CD14-positive monocyte (primary cell): ENCODE results near the gene PLCH2. TPM values are rescaled to one million over a fixed set of nuclear protein-coding genes. Genes with fewer than 3 reads are reported as not detected.

ENCODE experiments used
- DNase-seq, 3 donors: peaks; one replicate each; pipeline ENCODE4 v3.0.0-alpha.2; 2011 to 2022
- H2AFZ ChIP-seq: 2 replicates; pipeline ENCODE4 v1.6.0; 2012; ENCODE audit warnings: mild to moderate bottlenecking, low read depth, low read length, inconsistent platforms; ENCODE audit not compliant: insufficient read depth, poor library complexity, severe bottlenecking
- H3K27ac ChIP-seq, 2 donors: 1 replicate in 1 of 2; 2 replicates in 1 of 2; pipeline ENCODE4 v1.5.1; 2012 to 2013; ENCODE audit warnings: low read length in 2 of 2, control low read depth in 1 of 2, inconsistent platforms in 1 of 2, low read depth in 1 of 2, mild to moderate bottlenecking in 1 of 2
- H3K27me3 ChIP-seq, 2 donors: one replicate each; pipeline versions ENCODE4 v1.6.0 to v1.6.1; 2011 to 2013; ENCODE audit warnings: low read length in 2 of 2; ENCODE audit not compliant: control insufficient read depth in 2 of 2, insufficient read depth in 2 of 2
- H3K36me3 ChIP-seq, 2 donors: replicated peaks in 1 of 2; 1 replicate in 1 of 2; 2 replicates in 1 of 2; pipeline versions ENCODE4 v1.5.1 to v1.6.1; 2012 to 2013; ENCODE audit warnings: low read length in 2 of 2, control low read depth in 1 of 2, inconsistent platforms in 1 of 2, mild to moderate bottlenecking in 1 of 2; ENCODE audit not compliant: insufficient read depth in 2 of 2, control insufficient read depth in 1 of 2
- H3K4me1 ChIP-seq, 2 donors: 1 replicate in 1 of 2; 2 replicates in 1 of 2; pipeline versions ENCODE4 v1.5.1 to v1.6.1; 2012 to 2013; ENCODE audit warnings: low read length in 2 of 2, control low read depth in 1 of 2, inconsistent platforms in 1 of 2, mild to moderate bottlenecking in 1 of 2, moderate library complexity in 1 of 2; ENCODE audit not compliant: insufficient read depth in 2 of 2, control insufficient read depth in 1 of 2
- H3K4me2 ChIP-seq: replicated peaks from 2 replicates; pipeline ENCODE3; 2012; ENCODE audit warnings: low read length, moderate library complexity, mild to moderate bottlenecking; ENCODE audit not compliant: poor library complexity, severe bottlenecking; ENCODE audit errors: extremely low read depth
- H3K4me3 ChIP-seq, 3 experiments: fragments of 200-600 bp in 1 of 3; sonication (generic) in 1 of 3; replicated peaks in 1 of 3; 1 replicate in 2 of 3; 2 replicates in 1 of 3; pipeline ENCODE4 v1.5.1; 2011 to 2013; ENCODE audit warnings: low read length in 3 of 3, mild to moderate bottlenecking in 3 of 3, control low read depth in 2 of 3, low read depth in 2 of 3, inconsistent platforms in 1 of 3, moderate library complexity in 1 of 3
- H3K79me2 ChIP-seq: 2 replicates; pipeline ENCODE4 v1.6.0; 2012; ENCODE audit warnings: mild to moderate bottlenecking, control low read depth, inconsistent platforms, low read length, moderate library complexity; ENCODE audit not compliant: insufficient read depth
- H3K9ac ChIP-seq: 2 replicates; pipeline ENCODE4 v1.6.0; 2017; ENCODE audit warnings: low read length, mild to moderate bottlenecking; ENCODE audit not compliant: insufficient read depth, poor library complexity, severe bottlenecking
- H3K9me3 ChIP-seq, 2 donors: replicated peaks in 1 of 2; 1 replicate in 1 of 2; 2 replicates in 1 of 2; pipeline versions ENCODE4 v1.5.1 to v1.6.1; 2012 to 2013; ENCODE audit warnings: low read length in 2 of 2, control low read depth in 1 of 2; ENCODE audit not compliant: control insufficient read depth in 1 of 2, insufficient read depth in 1 of 2
- H4K20me1 ChIP-seq: 2 replicates; pipeline ENCODE4 v1.6.0; 2012; ENCODE audit warnings: mild to moderate bottlenecking, low read length, control low read depth, moderate library complexity; ENCODE audit not compliant: insufficient read depth
- H3K27ac Mint-ChIP-seq, 7 donors: one replicate each; pipeline ENCODE4 v1.8.0; 2020; ENCODE audit warnings: mild to moderate bottlenecking in 7 of 7, mixed read lengths in 7 of 7, moderate library complexity in 6 of 7, inconsistent platforms in 2 of 7
- H3K27me3 Mint-ChIP-seq, 3 donors: one replicate each; pipeline ENCODE4 v1.8.0; 2021 to 2022; ENCODE audit warnings: low read depth in 3 of 3, mild to moderate bottlenecking in 3 of 3, mixed read lengths in 3 of 3, moderate library complexity in 3 of 3, inconsistent platforms in 1 of 3
- H3K36me3 Mint-ChIP-seq, 2 donors: one replicate each; pipeline ENCODE4 v1.8.0; 2020; ENCODE audit warnings: mixed read lengths in 2 of 2, inconsistent platforms in 1 of 2, mild to moderate bottlenecking in 1 of 2
- H3K4me1 Mint-ChIP-seq: one replicate; pipeline ENCODE4 v1.8.0; 2020; ENCODE audit warnings: mild to moderate bottlenecking, mixed read lengths
- H3K4me3 Mint-ChIP-seq, 2 donors: one replicate each; pipeline ENCODE4 v1.8.0; 2020; ENCODE audit warnings: mild to moderate bottlenecking in 2 of 2, mixed read lengths in 2 of 2, moderate library complexity in 1 of 2
- H3K9me3 Mint-ChIP-seq, 7 donors: one replicate each; pipeline ENCODE4 v1.8.0; 2020 to 2022; ENCODE audit warnings: mixed read lengths in 7 of 7, mild to moderate bottlenecking in 6 of 7, moderate library complexity in 6 of 7, inconsistent platforms in 2 of 7
- WGBS: methylation state at CpG from one replicate; pipeline ENCODE4 v1.1.5; 2013; ENCODE audit warnings: missing lambda C conversion rate; ENCODE audit not compliant: insufficient coverage; 5-methylcytosine and 5-hydroxymethylcytosine counted together
- intact Hi-C, 2 donors: fragments of 100-400 bp; cut with micrococcal nuclease; formaldehyde crosslinking; loops; one replicate each; pipeline versions ENCODE4 v1.15.0 to v1.15.1; 2023
- polyA plus RNA-seq, 3 donors: library from polyadenylated mRNA; depleted of rRNA in 1 of 3; unstranded in 2 of 3; stranded (reverse) in 1 of 3; fragments of 300-500 nt in 2 of 3; fragments of >200 nt in 1 of 3; fragmentation: Illumina TruSeq in 2 of 3; gene quantifications; 1 replicate in 2 of 3; 2 replicates in 1 of 3; pipeline ENCODE4 v1.2.3, GENCODE V29; 2012 to 2021
- TF ChIP-seq, protein P1 (sequence below): fragments of 200-600 bp; IDR thresholded peaks from one replicate; pipeline ENCODE4 v1.8.0; 2022; ENCODE audit warnings: antibody characterized with exemption, mild to moderate bottlenecking

Gene PLCH2
- polyA plus RNA-seq, 3 donors: 1.2 TPM; not detected in 2

DNA sequence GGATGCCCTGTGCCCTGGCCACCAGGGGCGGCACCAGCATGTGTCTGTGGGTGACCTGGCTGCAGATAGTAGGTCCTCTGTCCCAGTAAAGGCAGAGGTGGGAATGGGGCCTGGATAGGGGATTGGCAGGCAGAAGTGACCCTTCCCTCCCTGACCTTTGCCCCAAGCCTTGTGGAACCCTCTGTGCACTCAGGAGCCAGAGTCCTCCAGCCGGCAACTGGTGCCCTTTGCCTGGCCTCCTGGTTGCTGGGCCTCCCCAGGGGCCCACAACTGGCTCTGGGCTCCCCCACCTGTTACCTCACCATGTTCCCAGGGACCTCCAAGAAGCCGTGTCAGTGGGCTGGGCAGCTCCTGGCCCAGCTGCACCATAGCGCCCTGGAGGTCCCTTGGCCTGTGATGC, 10.0 kb downstream of the PLCH2 start:
- Mint-ChIP-seq H3K36me3 (no peaks in the 10 kb centered on the region), H3K4me3 (no peak overlapping the region), H3K27me3 (peaks cover 0 to 9% (median 2%) of the 10 kb centered on the region in 3 donors), H3K27ac (no peak overlapping the region), H3K4me1 (no peaks in the 10 kb centered on the region), H3K9me3 (peaks cover 13 to 20% (median 16%) of the 10 kb centered on the region in 7 donors)
- 89% methylated on average over 4 of the region's 4 CpGs for WGBS
- Histone ChIP-seq H3K4me1 (no peaks in the 10 kb centered on the region), H3K27me3 (no peaks in the 10 kb centered on the region), H3K36me3 (no peaks in the 10 kb centered on the region), H3K9me3 (peaks cover 11 to 22% of the 10 kb centered on the region in 2 donors), H3K27ac (no peak overlapping the region), H3K9ac (no peak overlapping the region), H3K4me2 (no peak overlapping the region), H4K20me1 (no peaks in the 10 kb centered on the region), H3K4me3 (no peak overlapping the region), H2AFZ (no peak overlapping the region), H3K79me2 (no peaks in the 10 kb centered on the region)
- no peak for DNase-seq
- intact Hi-C loops: no loop called here
- TF ChIP-seq, protein P1, sequence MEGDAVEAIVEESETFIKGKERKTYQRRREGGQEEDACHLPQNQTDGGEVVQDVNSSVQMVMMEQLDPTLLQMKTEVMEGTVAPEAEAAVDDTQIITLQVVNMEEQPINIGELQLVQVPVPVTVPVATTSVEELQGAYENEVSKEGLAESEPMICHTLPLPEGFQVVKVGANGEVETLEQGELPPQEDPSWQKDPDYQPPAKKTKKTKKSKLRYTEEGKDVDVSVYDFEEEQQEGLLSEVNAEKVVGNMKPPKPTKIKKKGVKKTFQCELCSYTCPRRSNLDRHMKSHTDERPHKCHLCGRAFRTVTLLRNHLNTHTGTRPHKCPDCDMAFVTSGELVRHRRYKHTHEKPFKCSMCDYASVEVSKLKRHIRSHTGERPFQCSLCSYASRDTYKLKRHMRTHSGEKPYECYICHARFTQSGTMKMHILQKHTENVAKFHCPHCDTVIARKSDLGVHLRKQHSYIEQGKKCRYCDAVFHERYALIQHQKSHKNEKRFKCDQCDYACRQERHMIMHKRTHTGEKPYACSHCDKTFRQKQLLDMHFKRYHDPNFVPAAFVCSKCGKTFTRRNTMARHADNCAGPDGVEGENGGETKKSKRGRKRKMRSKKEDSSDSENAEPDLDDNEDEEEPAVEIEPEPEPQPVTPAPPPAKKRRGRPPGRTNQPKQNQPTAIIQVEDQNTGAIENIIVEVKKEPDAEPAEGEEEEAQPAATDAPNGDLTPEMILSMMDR: no peak

DNA sequence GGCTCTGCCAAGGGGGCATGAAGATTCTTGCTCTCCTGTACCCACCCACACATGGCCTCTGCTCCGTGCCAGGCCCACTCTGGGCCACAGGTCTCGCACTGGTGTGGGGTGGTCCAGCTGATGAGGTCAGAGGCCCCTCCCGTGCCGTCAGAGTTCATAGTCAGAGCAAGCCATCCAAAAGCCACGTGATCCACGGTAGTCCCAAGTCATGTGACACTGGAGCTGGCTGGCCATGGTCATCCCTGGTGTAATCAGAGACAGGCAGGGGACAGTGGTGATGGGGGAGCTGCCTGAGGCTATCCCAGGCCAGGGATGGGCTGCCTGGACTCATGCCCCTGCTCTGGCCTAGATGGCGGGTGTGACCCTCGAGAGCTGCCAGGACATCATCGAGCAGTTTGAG, 10.5 kb downstream of the PLCH2 start:
- intact Hi-C loops: no loop called here
- no peaks in the 10 kb centered on the region for H3K4me1 ChIP-seq
- no peak overlapping the region for H3K9ac ChIP-seq
- H3K9me3 ChIP-seq: peaks cover 11 to 22% of the 10 kb centered on the region in 2 donors
- H2AFZ ChIP-seq: no peak overlapping the region
- no peaks in the 10 kb centered on the region for H3K27me3 ChIP-seq
- no peak overlapping the region for H3K4me2 ChIP-seq
- TF ChIP-seq, protein P1: no peak
- H3K27ac ChIP-seq: no peak overlapping the region
- H3K4me3 Mint-ChIP-seq: no peak overlapping the region
- no peaks in the 10 kb centered on the region for H3K79me2 ChIP-seq
- 89% methylated on average over 9 of the region's 9 CpGs for WGBS
- no peaks in the 10 kb centered on the region for H3K36me3 Mint-ChIP-seq
- H3K27ac Mint-ChIP-seq: no peak overlapping the region
- H3K36me3 ChIP-seq: no peaks in the 10 kb centered on the region
- H3K27me3 Mint-ChIP-seq: peaks cover 0 to 9% (median 2%) of the 10 kb centered on the region in 3 donors
- no peak overlapping the region for H3K4me3 ChIP-seq
- H3K9me3 Mint-ChIP-seq: peaks cover 13 to 20% (median 16%) of the 10 kb centered on the region in 7 donors
- no peaks in the 10 kb centered on the region for H3K4me1 Mint-ChIP-seq
- DNase-seq: no peak
- no peaks in the 10 kb centered on the region for H4K20me1 ChIP-seq
